Right cardiac atrium (tissue), 5 donors: ENCODE results near the gene PSMC4. TPM values are rescaled to one million over a fixed set of nuclear protein-coding genes. Genes with fewer than 3 reads are reported as not detected.
"Not testable (repeated sequence)": the region's sequence is repeated elsewhere in the genome, so short reads cannot be mapped to it uniquely, and the experiment has no call there.

Experiments
- ATAC-seq, 2 donors: fragments of 200-7000 bp; cut with Tn5 transposase; one replicate each; pipeline versions ENCODE4 v1.8.0 to v1.9.1; 2020; ENCODE audit warnings: moderate library complexity in 2 of 2, mild to moderate bottlenecking in 1 of 2
- DNase-seq, 3 donors: peaks; one replicate each; pipeline ENCODE4 v3.0.0-alpha.2; 2020
- H3K27ac ChIP-seq: one replicate; pipeline ENCODE4 v1.5.1; 2013; ENCODE audit warnings: mild to moderate bottlenecking, low read length, control low read depth, moderate library complexity
- H3K27me3 ChIP-seq: one replicate; pipeline ENCODE4 v1.6.1; 2013; ENCODE audit not compliant: control insufficient read depth, insufficient read depth
- H3K4me1 ChIP-seq: one replicate; pipeline ENCODE4 v1.6.1; 2013; ENCODE audit warnings: low read length; ENCODE audit not compliant: control insufficient read depth, insufficient read depth
- H3K4me3 ChIP-seq: one replicate; pipeline ENCODE4 v1.5.1; 2013; ENCODE audit warnings: low read length, control low read depth
- H3K9me3 ChIP-seq: one replicate; pipeline ENCODE4 v1.6.1; 2013; ENCODE audit warnings: low read length; ENCODE audit not compliant: control insufficient read depth
- WGBS: extraction: QIAGEN DNeasy Blood & Tissue Kit; methylation state at CpG from one replicate; pipeline ENCODE4 v1.1.7; 2013; 5-methylcytosine and 5-hydroxymethylcytosine counted together
- intact Hi-C, 4 donors: fragments of 100-400 bp; cut with DNase I; formaldehyde crosslinking; loops; one replicate each; pipeline versions ENCODE4 v1.11.0 to v1.14.0; 2022 to 2023
- polyA plus RNA-seq: library from polyadenylated mRNA; stranded (reverse); fragments of 200-250 nt; gene quantifications from one replicate; pipeline ENCODE4 v1.2.3, GENCODE V29; 2013
- total RNA-seq, 4 donors: library from RNA; stranded (reverse); fragmentation: NEBNext Ultra II Directional; extraction: Animal tissue kit (Norgen Biotek cat#: 25700); gene quantifications; one replicate each; pipeline ENCODE4 v1.2.1, GENCODE V29; 2021
- donor health status: healthy with polysubstance abuse.
- donor health status: DM: no; HTN: yes; CAD: no.
- donor health status: DM: no; HTN: no; CAD: no.
- donor health status: DM: no; HTN: yes; CAD: no; lungs with severe emphysema.
- donor health status: DM: yes; HTN: yes; CAD: no.

Gene PSMC4
- total and polyA plus RNA-seq, 5 donors: 66.7 to 82.3 (median 73.1) TPM

DNA sequence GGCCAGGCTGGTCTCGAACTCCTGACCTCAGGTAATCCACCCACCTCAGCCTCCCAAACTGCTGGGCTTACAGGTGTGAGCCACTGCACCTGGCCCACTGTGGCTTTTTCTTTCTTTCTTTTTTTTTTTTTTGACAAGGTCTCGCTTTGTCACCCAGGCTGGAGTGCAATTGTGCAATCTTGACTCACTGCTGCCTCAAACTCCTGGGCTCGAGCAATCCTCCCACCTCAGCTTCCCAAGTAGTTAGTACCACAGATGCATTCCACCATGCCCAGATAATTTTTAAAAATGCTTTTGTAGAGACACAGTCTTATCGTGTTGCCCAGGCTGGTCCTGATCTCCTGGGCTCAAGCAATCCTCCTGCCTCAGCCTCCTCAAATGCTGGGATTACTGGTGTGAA lies 24.4 kb upstream of the PSMC4 start:
- H3K4me1 ChIP-seq: no peaks in the 10 kb centered on the region
- no peak overlapping the region for H3K4me3 ChIP-seq
- H3K27me3 ChIP-seq: no peaks in the 10 kb centered on the region
- no peak overlapping the region for H3K27ac ChIP-seq
- intact Hi-C loops: no loop called here
- WGBS: 78% methylated on average over 4 of the region's 4 CpGs
- no peak for DNase-seq
- H3K9me3 ChIP-seq: no peaks in the 10 kb centered on the region
- ATAC-seq: no peak

- Histone ChIP-seq H3K27me3 (no peaks in the 10 kb centered on the region), H3K4me3 (no peak overlapping the region)
- ATAC-seq: no peak
Observed at GRCh38 chr19:39949026-39949747, 21.8 kb upstream of the PSMC4 start.

GRCh38 chr19:39951065-39951650 lies 19.8 kb upstream of the PSMC4 start:
- intact Hi-C loops: no loop called here
- ATAC-seq (no peak), DNase-seq (no peak)
- Histone ChIP-seq H3K4me3 (no peak overlapping the region), H3K4me1 (no peaks in the 10 kb centered on the region), H3K27ac (no peak overlapping the region), H3K27me3 (no peaks in the 10 kb centered on the region), H3K9me3 (no peaks in the 10 kb centered on the region)
- 93% methylated on average over 2 of the region's 2 CpGs for WGBS

More at GRCh38 chr19:39949026-39949747, 21.8 kb upstream of the PSMC4 start:
- WGBS: 70% methylated on average over 2 of the region's 2 CpGs
- Histone ChIP-seq H3K4me1 (no peaks in the 10 kb centered on the region), H3K9me3 (no peaks in the 10 kb centered on the region), H3K27ac (no peak overlapping the region)
- intact Hi-C loops: no loop called here
- no peak for DNase-seq

- DNase-seq (no peak), ATAC-seq (no peak)
- Histone ChIP-seq H3K4me1 (no peaks in the 10 kb centered on the region), H3K27ac (no peak overlapping the region), H3K9me3 (no peaks in the 10 kb centered on the region), H3K4me3 (no peak overlapping the region), H3K27me3 (no peaks in the 10 kb centered on the region)
- 59% methylated on average over 3 of the region's 3 CpGs for WGBS
- intact Hi-C loops: no loop called here
Observed at GRCh38 chr19:39951686-39952085, 19.3 kb upstream of the PSMC4 start.

GRCh38 chr19:39953915-39954314 lies 17.1 kb upstream of the PSMC4 start:
- WGBS: 90% methylated on average over 7 of the region's 7 CpGs
- intact Hi-C loops: no loop called here

DNA sequence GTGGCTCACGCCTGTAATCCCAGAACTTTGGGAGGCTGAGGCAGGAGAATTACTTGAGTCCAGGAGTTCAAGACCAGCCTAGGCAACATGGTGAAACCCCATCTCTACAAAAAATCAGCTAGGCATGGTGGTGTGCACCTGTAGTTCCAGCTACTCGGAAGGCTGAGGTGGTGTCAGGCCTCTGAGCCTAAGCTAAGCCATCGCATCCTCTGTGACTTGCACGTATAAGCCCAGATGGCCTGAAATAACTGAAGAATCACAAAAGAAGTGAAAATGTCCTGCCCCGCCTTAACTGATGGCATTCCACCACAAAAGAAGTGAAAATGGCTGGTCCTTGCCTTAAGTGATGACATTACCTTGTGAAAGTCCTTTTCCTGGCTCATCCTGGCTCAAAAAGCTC lies 13.1 kb upstream of the PSMC4 start:
- H3K9me3 ChIP-seq, H3K4me3 ChIP-seq, ATAC-seq, H3K27me3 ChIP-seq, H3K27ac ChIP-seq, H3K4me1 ChIP-seq, intact Hi-C loops, DNase-seq: not testable (repeated sequence)
- 86% methylated on average over 5 of the region's 5 CpGs for WGBS

More at GRCh38 chr19:39953915-39954314, 17.1 kb upstream of the PSMC4 start:
- H3K4me1 ChIP-seq: no peaks in the 10 kb centered on the region
- DNase-seq (no peak), ATAC-seq (no peak)
- H3K4me3 ChIP-seq: no peak overlapping the region
- no peaks in the 10 kb centered on the region for H3K9me3 ChIP-seq
- H3K27me3 ChIP-seq: no peaks in the 10 kb centered on the region
- no peak overlapping the region for H3K27ac ChIP-seq

DNA sequence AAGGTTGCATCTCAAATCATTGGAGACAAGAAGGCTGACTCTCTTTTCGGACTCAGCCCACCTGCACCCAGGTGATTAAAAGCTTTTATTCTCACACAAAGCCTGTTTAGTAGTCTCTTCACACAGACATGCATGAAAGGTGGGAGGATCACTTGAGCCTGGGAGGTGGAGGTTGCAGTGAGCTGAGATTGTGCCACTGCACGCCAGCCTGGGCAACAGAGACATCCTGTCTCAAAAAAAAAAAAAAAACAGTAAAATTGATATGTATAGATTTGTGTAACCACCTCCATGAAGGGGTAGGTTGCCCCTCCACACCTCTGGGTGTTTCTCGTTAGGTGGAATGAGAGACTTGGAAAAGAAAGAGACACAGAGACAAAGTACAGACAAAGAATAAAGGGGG lies 12.0 kb upstream of the PSMC4 start:
- H3K9me3 ChIP-seq, ATAC-seq, H3K27ac ChIP-seq, H3K27me3 ChIP-seq, intact Hi-C loops, H3K4me3 ChIP-seq, H3K4me1 ChIP-seq, DNase-seq: not testable (repeated sequence)
- 87% methylated on average over 3 of the region's 3 CpGs for WGBS

DNA sequence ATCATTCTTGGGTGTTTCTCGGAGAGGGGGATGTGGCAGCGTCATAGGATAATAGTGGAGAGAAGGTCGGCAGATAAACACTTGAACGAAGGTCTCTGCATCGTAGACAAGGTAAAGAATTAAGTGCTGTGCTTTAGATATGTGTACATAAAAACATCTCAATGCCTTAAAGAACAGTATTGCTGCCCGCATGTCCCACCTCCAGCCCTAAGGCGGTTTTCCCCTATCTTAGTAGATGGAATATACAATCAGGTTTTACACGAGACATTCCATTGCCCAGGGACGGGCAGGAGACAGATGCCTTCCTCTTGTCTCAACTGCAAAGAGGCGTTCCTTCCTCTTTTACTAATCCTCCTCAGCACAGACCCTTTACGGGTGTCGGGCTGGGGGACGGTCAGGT lies 11.6 kb upstream of the PSMC4 start:
- not testable (repeated sequence) for ATAC-seq, H3K27me3 ChIP-seq
- WGBS: 55% methylated on average over 9 of the region's 13 CpGs

DNA sequence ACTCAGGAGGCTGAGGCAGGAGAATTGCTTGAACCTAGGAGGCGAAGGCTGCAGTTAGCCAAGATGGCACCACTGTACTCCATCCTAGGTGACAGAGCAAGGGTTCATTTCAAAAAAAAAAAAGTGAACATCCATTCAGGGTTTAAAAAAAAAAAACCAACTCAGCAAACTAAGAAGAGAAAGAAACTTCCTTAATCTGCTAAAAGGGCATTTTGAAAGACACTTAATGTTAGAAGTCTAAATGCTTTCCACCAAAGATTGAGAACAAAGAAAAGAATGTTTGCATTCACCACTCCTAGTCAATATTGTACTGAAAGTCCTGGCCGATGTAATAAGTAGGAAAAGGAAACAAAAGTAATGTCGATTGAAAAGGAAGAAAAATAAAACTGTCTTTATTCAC lies 7.1 kb upstream of the PSMC4 start:
- intact Hi-C loops: no loop called here
- ATAC-seq: no peak

More for the DNA sequence above, 11.6 kb upstream of the PSMC4 start:
- H3K4me3 ChIP-seq, H3K9me3 ChIP-seq, intact Hi-C loops, H3K4me1 ChIP-seq, H3K27ac ChIP-seq, DNase-seq: not testable (repeated sequence)

DNA sequence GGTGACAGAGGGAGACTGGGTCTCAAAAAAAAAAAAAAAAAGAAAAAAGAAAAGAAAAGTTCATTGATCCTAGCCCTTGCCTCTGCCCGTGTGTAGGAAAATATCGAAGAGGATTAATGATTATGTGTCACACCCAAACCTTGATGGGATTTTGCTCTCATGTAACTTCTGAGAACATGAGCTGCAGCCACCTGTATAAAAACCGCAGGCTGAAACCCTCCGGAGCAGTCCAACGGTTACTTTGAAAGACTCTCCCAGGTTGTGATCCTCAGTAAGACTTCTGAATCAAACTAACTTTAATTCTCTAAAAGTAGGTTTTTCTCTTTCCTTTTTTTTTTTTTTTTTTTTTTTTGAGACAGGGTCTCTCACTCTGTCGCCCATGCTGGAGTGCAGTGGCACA lies 4.3 kb upstream of the PSMC4 start:
- ATAC-seq: no peak
- Histone ChIP-seq H3K27me3 (no peaks in the 10 kb centered on the region), H3K27ac (no peak overlapping the region), H3K4me3 (no peak overlapping the region), H3K4me1 (no peaks in the 10 kb centered on the region), H3K9me3 (no peaks in the 10 kb centered on the region)
- 93% methylated on average over 6 of the region's 6 CpGs for WGBS
- no peak for DNase-seq
- intact Hi-C loops: no loop called here

More for the DNA sequence above, 7.1 kb upstream of the PSMC4 start:
- H3K4me3 ChIP-seq: no peak overlapping the region
- no peak for DNase-seq
- WGBS: 75% methylated on average over 3 of the region's 3 CpGs
- H3K27ac ChIP-seq: no peak overlapping the region
- H3K4me1 ChIP-seq: no peaks in the 10 kb centered on the region
- H3K9me3 ChIP-seq: no peaks in the 10 kb centered on the region
- no peaks in the 10 kb centered on the region for H3K27me3 ChIP-seq

DNA sequence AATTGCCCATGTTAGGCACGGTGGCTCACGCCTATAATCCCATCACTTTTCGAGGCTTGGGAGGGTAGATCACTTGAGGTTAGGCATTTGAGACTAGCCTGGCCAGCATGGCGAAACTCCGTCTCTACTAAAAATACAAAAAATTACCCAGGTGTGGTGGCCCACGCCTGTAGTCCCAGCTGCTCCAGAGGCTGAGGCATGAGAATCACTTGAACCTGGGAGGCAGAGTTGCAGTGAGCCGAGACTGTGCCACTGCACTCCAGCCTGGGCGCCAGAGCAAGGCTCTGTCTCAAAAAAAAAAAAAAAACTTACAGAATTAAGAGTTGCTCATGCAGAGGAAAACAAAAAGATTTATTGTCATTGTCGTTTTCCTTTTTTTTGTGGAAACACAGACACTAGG lies 3.4 kb upstream of the PSMC4 start:
- Histone ChIP-seq H3K9me3 (no peaks in the 10 kb centered on the region), H3K27me3 (no peaks in the 10 kb centered on the region), H3K4me3 (no peak overlapping the region), H3K27ac (no peak overlapping the region), H3K4me1 (peaks cover 4% of the 10 kb centered on the region)
- ATAC-seq: no peak
- WGBS: 85% methylated on average over 9 of the region's 9 CpGs
- no peak for DNase-seq
- intact Hi-C loops: no loop called here
